Measurements from ENCODE around the gene DEAF1. TPM values are rescaled to one million over a fixed set of nuclear protein-coding genes. Genes with fewer than 3 reads are reported as not detected.

DEAF1 gene
- total RNA-seq, 1 donor from 2014 or later = 72.0 TPM

DNA sequence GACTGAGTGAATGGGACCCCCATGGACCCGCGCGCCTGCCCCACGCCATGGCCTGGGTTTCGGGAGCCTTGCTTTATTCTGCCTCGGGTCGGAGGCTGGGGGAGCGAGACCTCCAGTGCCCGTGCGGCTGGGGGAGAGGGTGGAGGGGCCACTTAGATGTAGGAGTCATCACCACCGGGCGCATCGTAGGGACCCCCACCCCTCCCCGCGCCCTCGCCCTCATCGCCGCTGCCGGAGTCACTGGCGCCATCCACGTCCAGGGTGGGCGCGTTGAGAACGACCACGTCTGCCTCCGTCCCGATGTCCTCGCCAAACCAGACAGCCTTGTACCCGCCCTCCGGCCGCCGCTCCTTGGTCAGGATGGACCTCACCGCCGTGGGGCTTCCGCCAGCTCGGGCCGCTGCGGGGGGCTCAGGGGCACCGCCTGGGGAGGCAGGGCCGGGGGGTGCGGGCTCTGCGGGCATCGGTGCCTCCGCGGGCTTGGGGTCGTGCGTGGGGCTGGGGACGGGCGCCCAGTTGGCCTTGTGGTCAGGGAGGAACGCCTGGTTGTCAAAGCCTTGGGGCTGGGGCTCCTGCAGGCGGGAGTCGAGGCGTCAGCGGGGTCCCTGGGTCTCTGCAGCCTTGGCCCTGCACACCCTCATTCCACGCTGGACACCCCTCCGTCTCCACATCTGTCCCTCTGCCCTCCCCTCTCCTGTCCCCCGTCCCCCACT, 77.7 kb downstream of the DEAF1 start:
- intact Hi-C loops (cut with micrococcal nuclease) = loop anchor here (10.0 kb wide), 1 partner anchor 107 kb away; no protein-coding TSS in a partner anchor
- H3K27ac Mint-ChIP-seq = no peak overlapping the region
- no peak overlapping the region for H3K4me3 Mint-ChIP-seq (ENCODE audit: low read depth)
- peaks cover 8% of the 10 kb centered on the region for H3K4me1 Mint-ChIP-seq (ENCODE audit: low read depth)
- no peak for DNase-seq (ENCODE audit: low spot score)
- H3K9me3 Mint-ChIP-seq = no peaks in the 10 kb centered on the region
- no peaks in the 10 kb centered on the region for H3K27me3 Mint-ChIP-seq (ENCODE audit: low read depth)
- H3K36me3 Mint-ChIP-seq (ENCODE audit: low read depth) = peaks cover 8% of the 10 kb centered on the region

DNA sequence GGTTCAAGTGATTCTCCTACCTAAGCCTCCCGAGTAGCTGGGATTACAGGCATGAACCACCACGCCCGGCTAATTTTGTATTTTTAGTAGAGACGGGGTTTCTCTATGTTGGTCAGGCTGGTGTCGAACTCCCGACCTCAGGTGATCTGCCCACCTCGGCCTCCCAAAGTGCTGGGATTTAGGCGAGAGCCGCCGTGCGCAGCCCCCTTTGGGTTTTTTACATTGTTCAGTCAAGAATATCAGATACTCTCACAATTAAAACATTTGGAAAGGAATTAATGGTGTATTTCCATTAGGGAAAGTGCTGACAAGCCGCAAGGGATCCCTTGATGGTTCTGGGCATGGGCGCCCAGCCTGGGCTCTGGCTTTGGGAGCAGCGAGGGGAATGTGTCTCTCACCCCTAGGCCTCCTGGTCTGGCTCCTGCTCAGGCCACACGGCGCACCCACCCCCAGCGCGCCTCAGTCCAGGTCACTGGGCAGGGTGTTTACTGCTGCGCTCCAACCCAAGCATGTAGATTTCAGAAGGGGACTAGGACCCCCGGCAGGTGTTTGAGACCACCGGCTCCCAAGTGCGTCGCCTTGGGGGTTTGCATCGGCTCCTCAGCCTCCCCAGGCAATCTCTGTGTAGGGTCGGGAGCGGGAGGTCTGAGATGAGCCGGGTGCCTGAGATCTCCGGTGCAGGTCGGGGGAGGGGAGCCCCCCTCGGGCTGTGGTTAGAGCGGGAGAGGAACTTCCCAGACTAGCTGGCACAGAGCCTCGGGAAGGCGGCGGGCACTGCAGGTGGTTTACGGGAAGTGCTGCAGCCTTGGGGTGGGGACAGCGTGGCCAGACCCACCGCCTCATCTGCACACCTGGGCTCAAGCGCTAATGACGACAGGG, 78.5 kb downstream of the DEAF1 start:
- Mint-ChIP-seq H3K27me3 (ENCODE audit: low read depth) (no peaks in the 10 kb centered on the region), H3K4me1 (ENCODE audit: low read depth) (peaks cover 8% of the 10 kb centered on the region), H3K27ac (peak overlapping the region; percentile 66), H3K36me3 (ENCODE audit: low read depth) (peaks cover 16% of the 10 kb centered on the region), H3K4me3 (ENCODE audit: low read depth) (peak overlapping the region; percentile 85), H3K9me3 (no peaks in the 10 kb centered on the region)
- intact Hi-C loops (cut with micrococcal nuclease) = loop anchor here (10.0 kb wide), 1 partner anchor 108 kb away; no protein-coding TSS in a partner anchor
- no peak for DNase-seq (ENCODE audit: low spot score)

DNA sequence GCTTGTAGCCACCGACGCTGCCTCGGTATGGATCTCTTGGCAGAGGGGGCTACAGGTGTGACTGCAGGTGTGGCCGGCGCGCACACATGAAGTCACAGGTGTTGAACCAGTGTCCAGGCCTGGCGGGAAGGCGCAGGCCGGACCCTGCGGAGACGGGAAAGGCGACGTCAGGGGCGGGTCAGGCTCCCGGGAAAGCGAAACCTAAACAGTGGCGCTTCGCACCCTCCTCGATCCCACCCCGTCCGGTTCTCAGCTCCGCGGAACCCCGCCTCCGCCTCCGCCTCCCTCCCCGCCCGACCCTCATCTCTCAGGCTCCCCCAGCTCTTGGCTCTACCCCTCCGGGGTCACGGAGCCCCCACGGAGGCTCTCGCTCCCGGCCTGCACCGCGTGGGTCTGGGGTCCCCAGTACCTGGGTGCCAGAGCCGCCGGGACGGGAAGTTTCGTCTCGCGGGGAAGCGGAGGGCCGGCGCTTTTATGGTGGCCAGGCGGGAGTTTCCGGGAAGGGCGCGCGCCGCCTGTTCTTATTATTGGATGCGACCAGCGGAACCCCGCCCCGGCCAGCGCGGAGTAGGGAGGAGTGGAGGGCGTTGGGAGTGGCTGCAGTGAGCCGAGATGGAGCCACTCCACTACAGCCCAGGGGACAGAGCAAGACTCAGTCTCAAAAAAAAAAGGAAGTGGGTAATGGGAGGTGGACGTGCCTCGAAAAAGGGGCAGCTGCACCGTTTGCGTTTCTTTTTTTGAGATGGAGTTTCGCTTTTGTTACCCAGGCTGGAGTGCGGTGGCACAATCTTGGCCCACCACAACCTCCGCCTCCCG, 79.3 kb downstream of the DEAF1 start, which contains the start of gene IRF7:
Gene IRF7, minus strand, starts transcription at position 447 of the 816 bp plus-strand sequence. CDS start 586 bp downstream, outside the sequence.
- H3K27ac Mint-ChIP-seq = peak within 1 kb of the TSS; percentile 69
- peaks cover 23% of the 10 kb centered on the region for H3K36me3 Mint-ChIP-seq (ENCODE audit: low read depth)
- no peaks in the 10 kb centered on the region for H3K27me3 Mint-ChIP-seq (ENCODE audit: low read depth)
- H3K4me1 Mint-ChIP-seq (ENCODE audit: low read depth) = peaks cover 8% of the 10 kb centered on the region
- H3K9me3 Mint-ChIP-seq = no peaks in the 10 kb centered on the region
- peak within 1 kb of the TSS; percentile 85 for H3K4me3 Mint-ChIP-seq (ENCODE audit: low read depth)
- intact Hi-C loops (cut with micrococcal nuclease) = loop anchor here (10.0 kb wide), 1 partner anchor 109 kb away; no protein-coding TSS in a partner anchor
- DNase-seq (ENCODE audit: low spot score) = peak; percentile 85

DNA sequence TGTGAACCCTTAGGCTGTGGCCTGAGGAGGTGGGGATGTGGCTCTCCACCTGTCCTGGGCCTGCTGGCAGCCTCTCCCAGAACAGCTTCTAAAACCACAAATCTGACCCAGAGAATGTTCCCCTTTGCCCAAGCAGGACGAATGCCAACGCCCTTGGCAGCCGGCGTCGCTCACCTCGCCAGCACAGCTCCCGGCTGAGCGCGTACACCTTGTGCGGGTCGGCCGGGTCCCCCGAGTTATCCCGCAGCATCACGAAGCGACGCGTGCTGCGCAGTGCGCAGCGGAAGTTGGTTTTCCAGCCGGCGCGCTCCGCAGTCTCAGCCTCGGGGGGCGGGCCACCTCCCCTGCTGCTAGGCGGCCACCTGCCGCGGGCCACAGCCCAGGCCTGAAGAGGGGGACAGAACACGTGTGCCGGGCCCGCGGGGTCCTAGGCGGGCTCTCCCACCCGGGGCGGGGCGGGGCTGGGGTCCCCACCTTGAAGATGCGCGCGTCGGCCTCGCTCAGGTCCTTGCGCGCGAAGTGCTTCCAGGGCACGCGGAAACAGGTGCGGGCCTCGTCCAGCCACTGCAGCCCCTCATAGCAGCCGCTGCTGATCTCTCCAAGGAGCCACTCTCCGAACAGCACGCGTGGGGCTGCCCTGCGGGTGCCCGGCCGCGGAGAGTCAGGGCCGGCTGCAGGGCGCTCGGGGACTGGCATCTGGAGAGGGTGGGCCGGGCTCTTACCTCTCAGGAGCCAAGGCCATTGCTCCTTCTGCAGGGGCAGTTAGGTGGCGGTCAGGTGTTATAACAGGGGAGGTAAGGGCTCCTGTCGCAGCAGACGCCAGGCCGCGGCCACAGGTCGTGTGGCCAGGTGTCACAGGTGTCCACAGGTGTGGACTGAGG, 80.2 kb downstream of the DEAF1 start:
- no peak for DNase-seq (ENCODE audit: low spot score)

DNA sequence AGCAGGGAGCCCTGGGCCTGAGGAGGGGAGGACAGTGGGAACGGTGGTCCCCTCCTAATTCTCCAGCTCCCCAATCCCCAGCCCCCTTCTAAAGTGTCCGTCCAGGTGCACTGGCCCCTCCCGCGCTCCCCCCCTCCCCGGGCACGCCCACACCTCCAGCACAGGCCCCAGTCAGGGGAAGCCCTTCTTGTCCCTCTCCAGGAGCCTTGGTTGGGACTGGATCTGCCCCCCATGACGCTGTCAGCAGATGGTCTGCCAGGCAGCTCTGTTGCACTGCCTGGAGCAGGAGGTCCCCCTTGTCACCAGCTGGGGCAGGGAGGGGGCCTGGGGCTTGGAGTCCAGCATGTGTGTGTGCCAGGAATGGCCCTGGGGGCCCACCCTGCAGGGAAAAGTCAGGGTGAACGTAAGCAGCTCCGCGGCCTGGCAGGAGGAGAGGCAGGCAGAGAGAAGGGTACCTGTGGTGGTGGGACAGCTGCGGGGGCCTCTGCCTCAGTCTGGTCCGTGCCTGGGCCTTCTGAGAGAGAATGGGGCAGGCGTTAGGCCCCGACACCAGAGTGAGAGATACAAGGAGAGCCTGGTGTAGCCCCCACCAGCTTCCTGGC, 80.9 kb downstream of the DEAF1 start:
- no peaks in the 10 kb centered on the region for H3K27me3 Mint-ChIP-seq (ENCODE audit: low read depth)
- DNase-seq (ENCODE audit: low spot score) = no peak
- H3K36me3 Mint-ChIP-seq (ENCODE audit: low read depth) = peaks cover 29% of the 10 kb centered on the region
- no peaks in the 10 kb centered on the region for H3K9me3 Mint-ChIP-seq
- peaks cover 8% of the 10 kb centered on the region for H3K4me1 Mint-ChIP-seq (ENCODE audit: low read depth)
- intact Hi-C loops (cut with micrococcal nuclease) = loop anchor here (5.0 to 10.0 kb wide), 2 partner anchors 37 to 111 kb away; partner anchors contain the start of gene PHRF1
- H3K4me3 Mint-ChIP-seq (ENCODE audit: low read depth) = peak overlapping the region; percentile 73
- H3K27ac Mint-ChIP-seq = peak overlapping the region; percentile 40

More for the DNA sequence above, 80.2 kb downstream of the DEAF1 start:
- H3K4me3 Mint-ChIP-seq (ENCODE audit: low read depth) = peak overlapping the region; percentile 85
- peaks cover 27% of the 10 kb centered on the region for H3K36me3 Mint-ChIP-seq (ENCODE audit: low read depth)
- H3K9me3 Mint-ChIP-seq = no peaks in the 10 kb centered on the region
- intact Hi-C loops (cut with micrococcal nuclease) = loop anchor here (5.0 to 10.0 kb wide), 2 partner anchors 38 to 110 kb away; partner anchors contain the start of gene PHRF1
- peak overlapping the region; percentile 69 for H3K27ac Mint-ChIP-seq
- no peaks in the 10 kb centered on the region for H3K27me3 Mint-ChIP-seq (ENCODE audit: low read depth)
- H3K4me1 Mint-ChIP-seq (ENCODE audit: low read depth) = peaks cover 8% of the 10 kb centered on the region

DNA sequence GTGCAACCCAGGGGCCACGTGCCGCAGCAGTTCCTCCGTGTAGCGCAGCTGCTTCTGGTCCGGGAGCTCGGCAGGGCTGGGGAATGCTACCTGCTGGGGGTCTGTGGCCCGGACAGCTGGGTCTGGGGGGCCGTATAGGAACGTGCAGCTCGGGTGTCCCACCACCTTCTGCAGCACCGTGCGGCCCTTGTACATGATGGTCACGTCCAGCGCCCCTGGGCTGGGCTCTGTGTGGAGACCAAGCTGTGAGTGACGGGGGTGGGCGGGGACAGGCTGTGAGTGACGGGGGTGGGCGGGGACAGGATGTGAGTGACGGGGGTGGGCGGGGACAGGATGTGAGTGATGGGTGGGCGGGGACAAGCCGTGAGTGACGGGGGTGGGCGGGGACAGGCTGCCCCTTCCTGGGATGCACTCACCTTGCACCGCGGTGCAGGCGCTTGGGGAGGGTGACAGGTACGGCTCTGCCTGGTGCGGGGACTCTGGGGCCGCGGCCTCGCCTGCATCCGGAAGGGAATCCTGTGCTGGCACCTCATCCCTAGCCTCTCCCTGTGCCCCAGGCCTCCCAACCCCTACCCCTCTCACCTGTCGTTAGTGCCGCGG, 81.6 kb downstream of the DEAF1 start:
- peaks cover 33% of the 10 kb centered on the region for H3K36me3 Mint-ChIP-seq (ENCODE audit: low read depth)
- intact Hi-C loops (cut with micrococcal nuclease) = loop anchor here (5.0 to 10.0 kb wide), 2 partner anchors 36 to 111 kb away; partner anchors contain the start of gene PHRF1
- H3K9me3 Mint-ChIP-seq = no peaks in the 10 kb centered on the region
- peaks cover 8% of the 10 kb centered on the region for H3K4me1 Mint-ChIP-seq (ENCODE audit: low read depth)
- H3K27me3 Mint-ChIP-seq (ENCODE audit: low read depth) = no peaks in the 10 kb centered on the region
- peak overlapping the region; percentile 42 for H3K27ac Mint-ChIP-seq
- peak; percentile 54 for DNase-seq (ENCODE audit: low spot score)
- H3K4me3 Mint-ChIP-seq (ENCODE audit: low read depth) = peak overlapping the region; percentile 73

DNA sequence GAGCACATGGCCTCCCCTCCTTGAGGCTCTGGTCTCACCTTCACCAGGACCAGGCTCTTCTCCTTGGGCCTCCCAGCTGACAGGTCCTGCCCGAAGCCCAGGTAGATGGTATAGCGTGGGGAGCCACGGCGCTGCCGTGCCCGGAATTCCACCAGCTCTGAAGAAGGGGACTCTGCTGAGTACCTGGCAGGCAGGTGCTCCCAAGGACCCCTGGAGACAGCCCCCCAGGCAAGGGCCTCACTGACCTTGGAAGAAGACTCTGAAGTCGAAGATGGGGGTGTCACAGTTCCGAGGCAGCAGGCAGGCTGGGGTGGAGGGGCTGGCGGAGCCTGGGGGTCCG, 82.1 kb downstream of the DEAF1 start:
- Mint-ChIP-seq H3K9me3 (no peaks in the 10 kb centered on the region), H3K4me3 (ENCODE audit: low read depth) (no peak overlapping the region), H3K4me1 (ENCODE audit: low read depth) (peaks cover 8% of the 10 kb centered on the region), H3K36me3 (ENCODE audit: low read depth) (peaks cover 39% of the 10 kb centered on the region), H3K27ac (no peak overlapping the region), H3K27me3 (ENCODE audit: low read depth) (no peaks in the 10 kb centered on the region)
- intact Hi-C loops (cut with micrococcal nuclease) = loop anchor here (5.0 to 10.0 kb wide), 2 partner anchors 36 to 112 kb away; partner anchors contain the start of gene PHRF1
- DNase-seq (ENCODE audit: low spot score) = no peak

DNA sequence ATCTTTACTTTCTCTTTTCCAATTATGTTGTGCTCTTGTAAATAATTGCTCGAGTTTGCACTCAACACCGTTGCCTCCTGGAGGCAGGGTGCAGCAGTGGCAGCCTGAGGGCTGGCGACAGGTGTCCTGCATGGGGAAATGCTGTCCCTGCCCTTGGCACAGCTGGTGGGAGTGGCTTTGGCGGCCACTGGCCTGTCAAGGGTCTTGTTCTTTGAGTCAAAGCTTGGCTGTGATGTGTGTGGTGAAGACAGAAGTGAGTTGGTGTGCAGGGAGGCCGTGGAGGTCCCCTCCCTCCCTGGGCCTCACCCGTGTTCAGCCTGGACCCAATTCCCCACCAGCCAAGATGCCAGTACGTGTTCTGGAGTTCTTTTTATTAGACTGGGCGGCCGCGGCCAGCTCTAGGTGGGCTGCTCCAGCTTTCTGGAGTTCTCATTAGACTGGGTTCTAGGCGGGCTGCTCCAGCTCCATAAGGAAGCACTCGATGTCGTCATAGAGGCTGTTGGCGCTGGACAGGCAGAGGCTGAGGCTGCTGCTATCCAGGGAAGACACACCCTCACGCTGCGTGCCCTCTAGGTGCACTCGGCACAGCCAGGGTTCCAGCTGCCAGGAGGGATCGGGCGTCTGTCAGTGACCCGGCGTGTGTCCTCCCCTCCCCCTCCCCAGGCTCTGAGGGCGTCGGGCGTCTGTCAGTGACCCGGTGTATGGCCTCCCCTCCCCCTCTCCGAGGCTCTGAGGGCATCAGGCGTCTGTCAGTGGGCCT, 82.6 kb downstream of the DEAF1 start:
- Mint-ChIP-seq H3K27ac (no peak overlapping the region), H3K9me3 (no peaks in the 10 kb centered on the region), H3K27me3 (ENCODE audit: low read depth) (no peaks in the 10 kb centered on the region), H3K4me1 (ENCODE audit: low read depth) (peaks cover 8% of the 10 kb centered on the region), H3K36me3 (ENCODE audit: low read depth) (peaks cover 43% of the 10 kb centered on the region), H3K4me3 (ENCODE audit: low read depth) (peak overlapping the region; percentile 24)
- intact Hi-C loops (cut with micrococcal nuclease) = loop anchor here (5.0 to 10.0 kb wide), 2 partner anchors 35 to 112 kb away; partner anchors contain the start of gene PHRF1
- DNase-seq (ENCODE audit: low spot score) = no peak

DNA sequence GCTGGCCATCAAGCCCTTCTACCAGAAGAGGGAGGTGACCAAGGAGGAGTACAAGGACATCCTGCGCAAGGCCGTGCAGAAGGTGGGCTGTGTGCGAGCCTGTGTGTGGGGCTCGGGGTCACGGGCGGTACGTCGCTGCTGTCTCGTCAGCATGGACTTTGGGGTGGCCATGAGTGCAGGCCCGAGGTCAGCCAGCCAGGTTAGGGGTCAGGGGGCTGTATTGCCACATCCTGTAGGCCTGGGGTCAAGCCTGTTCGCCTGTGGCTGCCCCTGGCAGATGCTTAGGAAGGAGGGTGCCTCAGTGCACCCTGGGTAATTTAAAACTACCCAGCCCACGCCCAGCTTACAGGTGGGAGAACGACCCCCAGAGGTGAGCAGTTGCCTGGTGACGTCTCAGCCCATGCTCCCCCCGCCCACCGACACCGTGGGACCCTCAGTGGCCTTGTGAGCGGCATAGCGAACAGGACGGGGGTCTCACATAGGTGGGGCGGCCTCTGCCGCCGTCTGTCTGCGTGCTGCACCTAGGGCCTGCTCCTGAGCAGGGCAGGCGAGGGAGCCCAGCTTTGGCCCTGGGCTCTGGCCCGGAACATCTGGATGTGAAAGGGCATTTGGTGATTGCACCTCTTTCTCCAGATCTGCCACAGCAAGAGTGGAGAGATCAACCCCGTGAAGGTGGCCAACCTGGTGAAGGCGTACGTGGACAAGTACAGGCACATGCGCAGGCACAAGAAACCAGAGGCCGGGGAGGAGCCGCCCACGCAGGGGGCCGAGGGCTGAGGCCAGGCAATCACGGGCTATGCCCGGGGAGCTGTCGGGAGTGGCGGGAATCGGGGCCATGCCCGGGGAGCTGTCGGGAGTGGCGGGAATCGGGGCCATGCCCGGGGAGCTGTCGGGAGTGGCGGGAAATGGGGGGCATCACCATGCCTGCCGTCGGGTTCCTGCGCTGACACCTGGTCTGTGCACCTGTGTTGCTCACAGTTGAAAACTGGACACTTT, 83.7 kb downstream of the DEAF1 start:
- no peak overlapping the region for H3K4me3 Mint-ChIP-seq (ENCODE audit: low read depth)
- H3K4me1 Mint-ChIP-seq (ENCODE audit: low read depth) = peaks cover 4% of the 10 kb centered on the region
- DNase-seq (ENCODE audit: low spot score) = no peak
- intact Hi-C loops (cut with micrococcal nuclease) = loop anchor here (5.0 to 10.0 kb wide), 2 partner anchors 34 to 114 kb away; partner anchors contain the start of gene PHRF1
- peak overlapping the region; percentile 17 for H3K27ac Mint-ChIP-seq
- H3K9me3 Mint-ChIP-seq = no peaks in the 10 kb centered on the region
- peaks cover 54% of the 10 kb centered on the region for H3K36me3 Mint-ChIP-seq (ENCODE audit: low read depth)
- no peaks in the 10 kb centered on the region for H3K27me3 Mint-ChIP-seq (ENCODE audit: low read depth)

Measured in activated T-helper 2 cell treated with anti-CD3 and anti-CD28 coated beads, Interferon-gamma antibody, Interleukin-2, Interleukin-4, amounts not matched to agents 10 μg/mL and 5 μg/mL and 100 μg/mL, durations not matched to agents 14 hours and 24 hours and 36 hours (primary cell).